Left kidney (tissue), 8 donors: ENCODE data around the gene VMAC. TPM values are rescaled to one million over a fixed set of nuclear protein-coding genes. Genes with fewer than 3 reads are reported as not detected.
"Not testable (repeated sequence)": the region's sequence is repeated elsewhere in the genome, so short reads cannot be mapped to it uniquely, and the experiment has no call there.

Experiments used
- DNase-seq: peaks from one replicate; pipeline ENCODE4 v3.0.0-alpha.2; 2013
- long read RNA-seq, 8 donors: transcript quantifications; one replicate each; lab custom pipeline, GENCODE V29; 2026
- polyA plus RNA-seq: library from polyadenylated mRNA; unstranded; fragments of 120-200 nt; gene quantifications from one replicate; pipeline ENCODE4 v1.2.1, GENCODE V29; 2013; ENCODE audit not compliant: insufficient read length

Gene VMAC, protein sequence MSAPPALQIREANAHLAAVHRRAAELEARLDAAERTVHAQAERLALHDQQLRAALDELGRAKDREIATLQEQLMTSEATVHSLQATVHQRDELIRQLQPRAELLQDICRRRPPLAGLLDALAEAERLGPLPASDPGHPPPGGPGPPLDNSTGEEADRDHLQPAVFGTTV
- polyA plus RNA-seq = 8.7 TPM
- long read RNA-seq, donor 1, transcript VMAC-201 (2 exons, 2,254 nt) = major isoform, 5 of 5 reads
- long read RNA-seq, donor 1, partial matches to known transcripts = 0 of 5 reads
- long read RNA-seq, donor 1, other reads (novel, unspliced or antisense) = 0 of 5 reads
- long read RNA-seq, donor 2, partial matches to known transcripts = 0 of 3 reads
- long read RNA-seq, donor 2, other reads (novel, unspliced or antisense) = 0 of 3 reads
- long read RNA-seq, donor 3, partial matches to known transcripts = 0 of 3 reads
- long read RNA-seq, donor 3, other reads (novel, unspliced or antisense) = 0 of 3 reads
- long read RNA-seq, donor 4, partial matches to known transcripts = 0 of 1 reads
- long read RNA-seq, donor 4, other reads (novel, unspliced or antisense) = 0 of 1 reads
- long read RNA-seq, donor 5, partial matches to known transcripts = 0 of 4 reads
- long read RNA-seq, donor 5, other reads (novel, unspliced or antisense) = 0 of 4 reads
- long read RNA-seq, donor 6, partial matches to known transcripts = 0 of 3 reads
- long read RNA-seq, donor 6, other reads (novel, unspliced or antisense) = 0 of 3 reads
- long read RNA-seq, donor 7, partial matches to known transcripts = 0 of 3 reads
- long read RNA-seq, donor 7, other reads (novel, unspliced or antisense) = 0 of 3 reads
- long read RNA-seq, donor 8, partial matches to known transcripts = 0 of 2 reads
- long read RNA-seq, donor 8, other reads (novel, unspliced or antisense) = 0 of 2 reads

DNA sequence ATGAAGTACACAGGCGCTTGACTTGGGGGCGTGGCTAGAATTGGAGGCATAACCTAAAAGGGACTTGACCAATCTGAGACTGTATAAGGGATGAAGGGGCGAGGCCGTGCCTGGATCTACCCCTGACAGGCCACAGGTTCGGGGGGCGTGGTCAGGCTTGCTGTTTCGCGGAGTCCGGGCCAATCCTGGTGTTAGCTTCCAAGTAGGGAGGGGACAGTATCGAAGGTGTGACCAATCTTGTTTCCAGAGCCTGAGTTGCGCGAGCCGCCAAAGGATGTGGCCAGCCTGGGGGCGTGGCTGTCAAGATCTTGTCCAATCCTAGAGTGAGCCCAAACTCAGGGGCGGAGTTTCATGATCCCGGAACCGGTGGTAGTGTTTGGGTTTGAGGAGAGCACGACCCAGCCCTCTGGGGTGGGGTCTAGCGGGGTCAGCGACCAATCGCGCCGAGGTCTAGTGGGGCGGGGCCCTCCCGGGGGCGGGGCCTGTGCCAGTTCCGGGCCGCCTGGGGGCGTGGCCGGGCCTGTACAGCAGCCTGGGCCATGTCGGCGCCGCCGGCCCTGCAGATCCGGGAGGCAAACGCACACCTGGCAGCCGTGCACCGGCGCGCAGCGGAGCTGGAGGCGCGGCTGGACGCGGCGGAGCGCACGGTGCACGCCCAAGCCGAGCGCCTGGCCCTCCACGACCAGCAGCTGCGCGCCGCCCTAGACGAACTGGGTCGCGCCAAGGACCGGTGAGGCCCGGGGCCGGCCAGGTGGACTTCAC, at the start of gene VMAC:
TSS of gene VMAC (plus strand) at position 521 of the 762 bp plus-strand sequence. CDS start at position 540, 19 bp downstream.
- DNase-seq = peak; percentile 100

DNA sequence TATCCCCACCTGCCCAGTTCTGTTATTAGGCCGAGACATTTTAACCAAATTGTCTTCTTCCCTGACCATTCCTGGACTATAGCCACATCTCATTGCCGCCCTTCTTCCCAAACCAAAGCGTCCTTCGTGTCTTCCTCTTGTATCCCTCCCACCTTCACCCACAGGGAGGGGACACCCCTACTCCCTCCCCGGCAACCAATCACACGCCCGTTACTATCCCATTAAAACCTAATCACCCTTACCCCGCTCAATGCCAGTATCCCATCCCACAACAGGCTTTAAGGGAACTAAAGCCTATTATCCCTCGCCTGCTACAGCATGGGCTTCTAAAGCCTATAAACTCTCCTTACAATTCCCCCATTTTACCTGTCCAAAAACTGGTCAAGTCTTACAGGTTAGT, 49.5 kb upstream of the VMAC start:
- DNase-seq = not testable (repeated sequence)

DNA sequence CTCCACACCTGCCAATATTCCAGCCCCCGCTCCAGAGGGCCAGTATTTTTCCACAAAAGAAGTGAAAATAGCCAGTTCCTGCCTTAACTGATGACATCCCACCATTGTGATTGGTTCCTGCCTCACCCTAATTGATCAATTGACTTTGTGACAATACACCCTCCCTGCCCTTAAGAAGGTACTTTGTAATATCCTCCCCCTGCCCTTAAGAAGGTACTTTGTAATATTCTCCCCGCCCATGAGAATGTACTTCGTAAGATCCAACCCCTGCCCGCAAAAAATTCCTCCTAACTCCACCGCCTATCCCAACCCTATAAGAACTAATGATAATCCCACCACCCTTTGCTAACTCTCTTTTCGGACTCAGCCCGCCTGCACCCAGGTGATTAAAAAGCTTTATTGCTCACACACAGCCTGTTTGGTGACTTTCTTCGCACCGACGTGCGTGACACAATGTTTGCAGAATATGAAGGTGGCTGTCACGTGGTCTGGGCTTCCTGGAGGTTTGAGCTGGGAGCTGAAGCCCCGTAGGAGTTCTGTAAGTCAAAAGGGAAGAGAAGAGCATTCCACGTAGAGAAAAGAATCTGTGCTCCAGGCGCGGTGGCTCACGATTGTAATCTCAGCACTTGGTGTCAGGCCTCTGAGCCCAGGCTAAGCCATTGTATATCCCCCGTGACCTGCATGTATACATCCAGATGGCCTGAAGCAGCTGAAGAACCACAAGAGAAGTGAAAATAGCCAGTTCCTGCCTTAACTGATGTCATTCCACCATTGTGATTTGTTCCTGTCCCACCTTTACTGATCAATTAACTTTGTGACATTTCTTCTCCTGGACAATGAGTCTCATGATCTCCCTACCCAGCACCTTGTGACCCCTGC, 47.2 kb upstream of the VMAC start:
- no peak for DNase-seq

DNA sequence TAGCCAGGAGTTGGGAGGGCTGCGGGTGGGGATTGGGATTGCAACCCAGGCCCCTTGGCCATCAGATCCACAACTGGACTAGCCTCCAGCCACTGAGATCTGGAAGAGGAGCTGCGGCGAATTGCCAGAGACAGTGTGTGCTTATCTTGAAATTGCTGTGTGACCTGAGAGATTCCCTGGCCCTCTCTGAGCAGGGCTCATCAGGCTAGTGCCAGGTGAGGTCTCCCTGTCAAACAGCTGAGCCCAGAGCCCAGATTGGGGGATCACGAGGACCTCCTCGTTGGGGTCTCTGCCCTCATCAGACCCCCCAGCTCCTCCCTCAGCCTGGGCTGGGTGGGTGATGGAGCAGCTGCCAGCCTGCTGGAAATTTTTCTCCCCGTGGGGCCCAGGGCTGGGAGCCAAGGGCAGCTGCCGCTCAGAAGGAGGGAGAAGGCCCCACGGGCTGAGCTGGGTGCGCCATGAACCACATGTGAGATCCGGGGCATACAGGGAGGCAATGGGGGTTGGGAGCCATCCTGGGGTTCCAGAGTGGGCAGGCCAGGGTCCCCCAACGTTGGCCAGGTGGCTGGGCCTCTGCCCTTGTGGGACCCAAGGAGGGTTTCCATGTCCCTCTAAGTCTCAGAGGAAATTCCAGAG, 41.5 kb upstream of the VMAC start:
- DNase-seq = no peak

DNA sequence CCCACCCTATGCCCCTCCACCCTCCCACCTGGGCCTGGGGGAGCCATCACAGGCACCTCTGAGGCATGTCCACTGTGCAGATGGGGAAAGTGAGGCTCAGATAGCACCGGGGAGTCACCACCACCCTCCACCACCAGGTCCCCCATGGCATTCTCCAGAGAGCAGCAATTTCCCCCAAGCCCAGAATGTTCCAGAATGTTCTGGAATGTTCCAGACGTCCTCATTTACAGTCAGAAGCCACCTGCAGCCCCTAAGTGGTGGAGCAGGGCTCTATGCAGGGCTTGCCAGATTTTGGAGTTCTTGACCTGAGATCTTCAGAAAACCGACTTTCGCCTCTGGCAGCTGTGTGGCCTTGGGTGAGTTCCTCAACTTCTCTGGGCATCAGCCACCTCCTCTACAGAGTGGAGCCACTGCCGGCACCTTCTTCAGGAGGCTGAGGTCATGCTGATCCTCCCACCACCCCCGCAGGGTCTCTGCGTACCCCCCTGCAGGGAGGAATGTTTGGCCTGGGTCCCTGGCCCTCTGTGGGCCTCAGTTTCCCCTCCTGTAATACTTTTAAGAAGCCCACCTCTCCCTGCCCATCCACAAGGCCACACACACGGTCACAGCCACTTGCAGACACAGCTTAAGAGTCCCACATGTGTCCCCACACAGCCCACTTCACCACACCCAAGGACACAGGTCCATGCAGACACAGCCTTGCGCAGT, 40.5 kb upstream of the VMAC start:
- DNase-seq = no peak

DNA sequence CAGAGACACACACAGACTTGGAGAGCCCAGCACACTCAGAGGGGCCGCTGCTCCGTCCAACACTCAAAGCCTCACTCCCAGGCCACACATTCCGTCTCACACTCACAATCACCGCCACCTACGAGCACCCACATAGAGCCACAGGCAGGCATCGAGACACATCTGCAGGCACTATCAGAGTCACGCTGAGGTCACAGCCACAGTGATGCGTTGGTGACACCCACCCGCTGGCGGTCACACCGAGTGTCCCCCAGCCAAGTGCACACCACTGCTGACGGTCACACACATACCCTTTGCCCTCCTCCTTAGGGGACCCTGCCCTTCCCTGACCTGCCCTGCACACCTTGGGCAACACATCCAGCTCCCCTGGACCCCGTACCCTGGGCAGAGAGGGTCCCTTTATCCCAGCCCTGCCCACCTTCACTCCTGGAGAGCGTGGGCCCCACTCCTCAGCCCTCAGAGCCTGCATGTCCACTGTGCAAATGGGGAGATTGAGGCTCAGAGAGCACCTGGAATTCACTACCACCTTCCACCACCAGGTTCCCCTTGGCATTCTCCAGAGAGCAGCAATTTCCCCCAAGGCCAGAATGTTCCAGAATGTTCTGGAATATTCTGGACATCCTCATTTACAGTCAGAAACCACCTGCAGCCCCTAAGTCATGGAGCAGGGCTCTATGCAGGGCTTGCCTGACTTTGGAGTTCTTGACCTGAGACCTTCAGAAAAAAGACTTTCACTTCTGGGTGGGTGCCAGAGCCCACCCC, 39.8 kb upstream of the VMAC start:
- no peak for DNase-seq

DNA sequence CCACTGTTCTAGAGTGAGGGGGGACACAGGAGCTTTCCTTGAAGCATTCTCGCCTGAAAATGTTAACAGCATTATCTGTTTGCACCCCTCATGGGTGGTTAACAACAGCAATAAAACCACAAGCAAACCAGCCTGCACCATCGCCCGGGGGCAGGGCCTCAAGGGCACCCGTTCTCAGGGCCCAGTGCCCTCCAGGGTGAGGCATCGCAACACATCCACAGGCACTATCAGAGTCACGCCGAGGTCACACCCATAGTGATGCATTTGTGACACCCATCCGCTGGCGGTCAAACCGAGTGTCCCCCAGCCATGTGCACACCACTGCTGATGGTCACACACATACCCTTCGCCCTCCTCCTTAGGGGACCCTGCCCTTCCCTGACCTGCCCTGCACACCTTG, 38.9 kb upstream of the VMAC start:
- no peak for DNase-seq

DNA sequence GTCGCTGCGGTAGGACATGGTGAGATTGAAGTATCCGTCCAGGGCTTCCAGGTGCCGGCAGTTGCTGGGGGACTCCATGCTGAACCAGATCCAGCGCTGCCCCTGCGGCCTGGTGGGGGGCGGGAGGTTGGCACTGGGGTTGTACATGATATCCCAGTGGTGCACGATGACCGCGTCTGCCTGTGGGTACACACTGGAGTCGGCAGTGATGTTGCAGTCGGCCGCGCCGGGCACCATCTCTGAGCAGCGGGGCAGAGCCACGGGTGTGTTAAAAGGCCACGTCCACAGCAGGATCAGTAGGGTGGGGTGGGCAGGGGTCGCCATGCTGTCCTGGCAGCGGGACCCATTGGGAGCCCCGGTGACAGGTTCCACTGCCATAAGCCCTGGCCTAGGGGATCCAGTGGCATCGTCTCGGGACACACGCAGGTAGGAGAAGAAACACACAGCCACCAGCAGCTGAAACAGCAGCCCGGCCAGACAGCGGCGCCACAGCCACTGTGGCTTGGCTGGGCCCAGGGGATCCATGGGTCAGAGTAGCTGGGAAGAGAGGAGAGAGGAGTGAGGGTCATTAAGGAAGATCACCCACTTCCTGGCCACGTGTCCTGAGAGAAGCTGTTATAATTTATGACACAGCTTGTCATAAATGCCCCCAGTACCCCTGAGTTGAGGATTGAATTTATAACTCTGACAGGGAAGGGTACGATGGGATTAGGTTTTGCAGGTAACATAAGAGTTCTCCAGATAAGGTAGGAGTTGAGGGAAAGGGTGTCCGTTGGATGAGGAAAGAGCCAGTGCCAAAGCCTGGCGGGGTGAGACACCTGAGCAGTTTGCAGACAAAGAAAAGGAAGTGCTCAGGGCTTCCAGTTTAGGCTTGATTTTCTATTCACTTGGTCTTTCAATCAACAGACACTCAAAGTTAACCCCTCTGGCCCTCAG, 37.2 kb upstream of the VMAC start:
- no peak for DNase-seq

DNA sequence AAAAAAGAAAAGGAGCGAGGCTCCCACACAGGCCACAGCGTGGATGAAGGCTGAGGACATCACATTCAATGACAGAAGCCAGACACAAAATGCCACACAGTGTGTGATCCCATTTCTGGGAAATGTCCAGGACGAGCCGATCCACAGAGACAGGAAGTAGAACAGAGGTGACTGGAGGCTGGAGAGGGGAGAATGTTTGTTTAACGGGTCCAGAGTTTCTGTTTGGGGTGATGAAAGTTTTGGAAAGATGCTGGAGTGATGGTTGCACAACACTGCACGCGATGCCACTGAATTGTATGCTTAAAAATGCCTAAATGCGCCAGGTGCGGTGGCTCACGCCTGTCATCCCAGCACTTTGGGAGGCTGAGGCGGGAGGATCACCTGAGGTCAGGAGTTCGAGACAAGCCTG, 33.7 kb upstream of the VMAC start:
- DNase-seq = no peak

DNA sequence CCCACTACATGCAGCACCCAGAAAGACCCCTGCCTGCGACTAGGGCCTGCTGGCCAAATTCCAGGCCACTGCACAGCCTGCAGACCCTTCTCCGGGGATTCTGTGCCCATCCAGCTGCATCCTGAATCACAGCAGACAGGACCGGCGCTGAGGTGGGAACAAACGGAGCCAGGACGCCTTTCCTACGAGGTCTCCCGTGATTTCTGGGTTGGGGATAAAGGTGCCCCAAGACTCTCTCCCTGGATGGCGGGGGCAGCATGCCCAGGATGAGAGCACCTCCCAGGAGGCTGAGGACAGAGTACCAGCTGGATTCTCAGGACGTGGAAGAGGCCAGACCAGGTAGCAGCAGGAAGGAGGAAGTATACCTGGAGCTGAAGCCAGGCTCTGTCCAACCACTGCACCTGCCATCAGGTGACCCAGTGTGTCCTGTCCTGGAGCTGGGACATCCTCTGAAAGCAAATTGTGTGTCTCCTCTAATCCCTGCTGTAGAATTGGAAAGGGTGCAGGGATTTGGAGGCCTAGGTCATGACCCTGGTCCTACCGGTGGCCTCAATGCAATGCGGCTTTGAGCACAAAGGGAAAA, 31.0 kb upstream of the VMAC start:
- DNase-seq = no peak

DNA sequence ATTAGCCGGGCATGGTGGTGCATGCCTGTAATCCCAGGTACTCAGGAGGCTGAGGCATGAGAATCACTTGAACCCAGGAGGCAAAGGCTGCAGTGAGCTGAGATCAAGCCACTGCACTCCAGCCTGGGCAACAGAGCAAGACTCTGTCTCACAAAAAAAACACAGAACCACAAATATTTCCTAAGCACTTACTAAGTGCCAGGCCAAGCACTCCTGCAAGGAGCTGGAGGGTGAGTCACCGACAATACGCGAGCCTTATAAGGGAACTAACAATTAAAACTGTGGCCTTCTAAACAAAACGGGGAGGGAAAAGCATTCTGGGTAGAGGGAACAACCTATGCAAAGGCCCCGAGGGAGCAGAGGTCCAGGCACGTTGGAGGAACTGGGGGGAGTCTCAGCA, 30.2 kb upstream of the VMAC start:
- DNase-seq = not testable (repeated sequence)

DNA sequence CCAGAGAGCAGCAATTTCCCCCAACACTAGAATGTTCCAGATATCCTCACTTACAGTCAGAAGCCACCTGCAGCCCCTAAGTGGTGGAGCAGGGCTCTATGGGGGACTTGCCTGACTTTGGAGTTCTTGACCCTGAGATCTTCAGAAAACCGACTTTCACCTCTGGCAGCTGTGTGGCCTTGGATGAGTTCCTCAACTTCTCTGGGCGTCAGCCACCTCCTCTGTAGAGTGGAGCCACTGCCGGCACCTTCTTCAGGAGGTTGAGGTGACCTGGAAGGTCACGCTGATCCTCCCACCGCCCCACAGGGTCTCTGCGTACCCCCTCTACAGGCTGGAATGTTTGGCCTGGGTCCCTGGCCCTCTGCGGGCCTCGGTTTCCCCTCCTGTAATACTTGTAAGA, 27.2 kb upstream of the VMAC start:
- DNase-seq = no peak

DNA sequence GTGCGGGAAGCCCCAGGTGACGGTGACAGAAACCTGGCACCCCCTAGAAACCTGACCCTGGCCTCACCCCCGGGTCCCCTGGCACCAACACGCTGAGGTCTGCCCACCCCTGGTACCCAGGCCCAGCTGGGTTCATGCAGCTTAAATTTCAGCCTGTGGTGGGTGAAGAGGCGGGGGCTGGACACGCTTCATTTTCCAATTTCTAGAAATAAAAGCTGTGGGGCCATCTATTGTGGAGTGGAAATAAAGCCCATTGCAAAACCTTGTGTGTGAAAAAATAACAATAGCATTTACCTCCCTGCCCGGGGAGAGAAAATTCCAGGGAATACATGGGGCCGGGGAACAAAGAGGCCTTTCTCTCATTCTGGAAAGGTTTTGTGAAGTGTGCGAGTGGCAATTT, 26.8 kb upstream of the VMAC start:
- no peak for DNase-seq

DNA sequence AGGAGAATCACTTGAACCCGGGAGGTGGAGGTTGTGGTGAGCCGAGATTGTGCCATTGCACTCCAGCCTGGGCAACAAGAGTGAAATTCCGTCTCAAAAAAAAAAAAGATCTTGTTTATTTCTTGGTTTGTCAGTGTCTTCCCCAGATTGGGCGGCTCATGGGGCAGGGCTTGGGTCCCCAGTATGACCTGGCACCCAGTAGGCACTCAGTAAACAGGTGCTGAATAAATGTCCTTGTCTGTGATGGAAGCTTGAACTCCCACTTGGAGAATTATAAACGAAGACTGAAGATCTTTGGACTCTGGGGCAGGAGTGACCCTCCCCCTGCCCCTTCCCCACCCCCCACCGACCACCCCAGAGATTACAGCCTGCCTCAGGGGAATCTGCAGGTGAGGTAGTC, 24.5 kb upstream of the VMAC start:
- DNase-seq = no peak

DNA sequence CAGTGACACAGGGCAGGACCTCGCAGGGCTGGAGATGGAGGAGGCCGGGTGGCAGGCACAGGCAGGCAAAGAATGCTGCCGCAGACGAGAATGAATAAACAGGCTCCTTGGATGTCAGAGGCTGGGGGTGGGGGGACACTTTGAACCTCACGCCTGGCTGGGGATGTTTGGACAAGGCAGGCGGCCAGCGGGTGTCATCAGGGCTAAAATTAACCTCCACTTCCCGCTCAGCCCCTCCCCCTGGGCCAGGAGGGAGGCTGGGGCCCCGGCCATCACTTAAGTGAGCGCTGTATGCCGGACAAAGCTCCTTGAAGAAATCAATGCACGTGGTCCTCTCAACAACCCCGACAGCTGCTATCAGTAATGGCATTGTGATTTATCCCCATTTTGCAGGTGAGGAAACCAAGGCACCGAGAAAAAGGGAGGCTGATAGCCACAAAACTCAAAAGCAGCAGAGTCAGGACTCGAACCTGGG, 24.0 kb upstream of the VMAC start:
- DNase-seq = no peak

DNA sequence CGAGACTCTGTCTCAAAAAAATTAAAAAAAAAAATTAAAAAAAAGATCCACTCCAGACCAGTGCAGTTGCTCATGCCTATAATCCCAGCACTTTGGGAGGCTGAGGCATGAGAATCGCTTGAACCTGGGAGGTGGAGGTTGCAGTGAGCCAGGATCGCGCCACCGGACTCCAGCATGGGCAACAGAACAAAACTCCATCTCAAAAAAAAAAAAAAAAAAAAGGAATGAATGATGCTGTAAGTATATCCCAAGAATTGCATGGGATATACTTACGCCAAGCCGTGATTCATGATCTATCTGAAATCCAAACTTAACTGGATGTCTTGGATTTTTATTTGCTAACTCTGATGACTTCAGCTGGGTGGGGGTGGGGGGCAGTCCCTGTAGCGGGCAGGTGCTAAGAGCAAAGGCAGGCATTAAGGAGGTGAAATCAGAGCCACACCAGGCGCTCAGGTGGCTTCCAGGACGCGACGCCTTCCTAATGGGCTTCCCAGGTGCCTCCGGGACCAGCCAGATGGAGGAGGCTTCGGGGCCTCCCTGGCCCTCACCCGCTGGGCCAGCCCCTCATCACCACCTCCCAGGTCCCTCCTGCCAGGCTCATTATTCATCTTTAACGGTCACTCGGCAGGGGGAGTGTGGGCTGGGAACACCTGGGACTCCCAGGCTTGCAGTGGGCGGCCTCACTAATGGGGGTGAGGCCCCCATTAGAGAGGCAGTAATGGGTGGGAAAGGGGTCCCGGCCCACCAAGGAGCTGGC, 23.0 kb upstream of the VMAC start:
- no peak for DNase-seq

DNA sequence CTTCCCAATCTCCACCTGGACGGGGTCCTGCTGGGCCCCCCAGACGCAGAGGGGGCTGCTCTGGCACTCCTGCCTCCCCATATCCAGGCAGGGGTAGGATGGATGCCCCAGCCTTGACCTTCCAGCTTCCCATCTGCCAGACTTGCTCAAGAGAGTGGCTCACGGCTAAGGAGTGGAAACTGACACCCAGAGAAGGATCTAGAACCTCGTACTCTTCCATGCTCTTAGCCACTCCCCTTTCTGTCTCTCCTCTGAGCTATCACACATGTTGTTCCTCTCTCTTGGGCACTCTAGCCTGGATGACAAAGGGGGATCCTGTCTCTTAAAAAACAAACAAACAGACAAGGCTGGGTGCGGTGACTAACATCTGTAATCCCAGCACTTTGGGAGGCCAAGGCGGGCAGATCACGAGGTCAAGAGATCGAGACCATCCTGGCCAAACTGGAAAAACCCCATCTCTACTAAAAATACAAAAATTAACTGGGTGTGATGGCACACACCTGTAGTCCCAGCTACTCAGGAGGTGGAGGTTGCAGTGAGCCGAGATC, 22.2 kb upstream of the VMAC start:
- no peak for DNase-seq
